ENCODE measurements around the gene MCTP2. TPM values are rescaled to one million over a fixed set of nuclear protein-coding genes. Genes with fewer than 3 reads are reported as not detected.

Gene MCTP2
- total RNA-seq, 1 experiment from 2014 or later, result 1.3 TPM

DNA sequence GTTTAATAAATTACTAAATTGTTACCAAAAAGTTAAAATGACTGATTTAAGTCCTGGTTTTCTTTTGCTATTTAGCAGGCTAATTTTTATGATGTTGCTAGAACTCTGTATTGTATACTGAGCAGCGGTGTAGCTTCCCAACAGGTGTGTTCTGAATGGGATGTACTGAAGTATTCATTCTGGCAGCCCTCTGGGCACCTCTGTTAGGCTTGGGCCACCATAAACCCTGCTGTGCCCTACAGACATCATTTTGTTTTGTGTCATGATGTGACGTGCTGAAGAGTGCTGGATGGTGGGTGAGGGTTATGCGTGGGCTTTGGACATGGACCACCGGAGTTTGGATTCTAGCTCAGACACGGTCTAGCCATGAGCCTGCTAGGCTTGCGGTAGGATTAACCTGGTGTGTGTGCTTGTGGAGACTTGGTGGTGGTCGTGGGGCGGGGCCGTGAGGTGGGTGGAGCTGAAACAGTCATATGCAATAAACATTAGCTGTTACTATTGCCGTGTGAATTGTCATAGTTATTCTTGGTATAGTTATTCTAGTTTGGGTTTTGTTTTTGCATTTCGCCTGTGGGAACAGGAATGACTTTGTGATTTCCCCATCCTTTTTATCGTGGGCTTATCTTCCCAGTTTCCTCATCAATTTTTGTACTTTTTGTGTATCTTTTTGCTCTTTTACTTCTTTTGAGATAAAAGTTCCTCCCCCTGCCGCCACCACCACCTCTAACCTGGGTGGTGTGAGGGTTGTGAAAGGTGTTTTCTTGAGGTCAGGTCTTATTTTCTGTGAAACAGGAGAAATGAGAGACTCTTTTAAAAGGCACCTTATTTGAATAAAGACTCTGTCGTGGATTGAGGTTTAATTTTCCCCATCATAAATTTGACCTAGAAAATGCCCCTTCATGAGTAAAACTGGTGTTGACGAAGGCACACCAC lies 93.7 kb downstream of the MCTP2 start:
- H3K27me3 Mint-ChIP-seq (ENCODE audit: low read depth), result no peaks in the 10 kb centered on the region
- Histone ChIP-seq H2AK5ac (ENCODE audit: insufficient read length, low read length) (no peak overlapping the region), H2BK5ac (ENCODE audit: insufficient read length, low read length) (no peak overlapping the region), H2AFZ (ENCODE audit: low read length) (no peak overlapping the region), H3K4me1 (ENCODE audit: insufficient read depth, low read length) (no peaks in the 10 kb centered on the region), H4K8ac (replicated peaks; ENCODE audit: insufficient read length, low read depth, low read length) (no peak overlapping the region), H2BK20ac (ENCODE audit: low read depth, low read length, poor library complexity, severe bottlenecking) (no peak overlapping the region), H4K91ac (ENCODE audit: insufficient read length, low read depth, low read length) (no peak overlapping the region), H3K27me3 (ENCODE audit: insufficient read depth, low read length) (no peaks in the 10 kb centered on the region), H3K23me2 (ENCODE audit: insufficient read length, low read depth, low read length, poor library complexity, severe bottlenecking) (no peaks in the 10 kb centered on the region), H3K14ac (ENCODE audit: insufficient read depth, low read length) (no peak overlapping the region), H3K27ac (ENCODE audit: insufficient read length, low read depth, low read length) (no peak overlapping the region), H3T11ph (ENCODE audit: low read length) (no peak overlapping the region), H2BK120ac (ENCODE audit: low read depth, low read length, poor library complexity, severe bottlenecking) (no peak overlapping the region), H4K20me1 (ENCODE audit: control insufficient read depth, insufficient read depth, insufficient read length) (no peaks in the 10 kb centered on the region), H3K79me1 (ENCODE audit: insufficient read depth, low read depth, low read length, poor library complexity, severe bottlenecking) (no peaks in the 10 kb centered on the region), H3K79me2 (ENCODE audit: insufficient read depth, low read length) (no peaks in the 10 kb centered on the region), H3K9me3 (ENCODE audit: control insufficient read depth, low read depth, low read length) (no peaks in the 10 kb centered on the region), H2BK12ac (ENCODE audit: insufficient read length, low read depth, low read length) (no peak overlapping the region), H3K23ac (ENCODE audit: insufficient read length, low read depth, low read length) (no peak overlapping the region), H3K4me2 (ENCODE audit: insufficient read depth, insufficient read length, low read length) (no peak overlapping the region), H3K56ac (ENCODE audit: insufficient read length, low read depth, low read length) (no peak overlapping the region), H2BK15ac (ENCODE audit: low read depth, low read length) (no peak overlapping the region), H3K18ac (ENCODE audit: insufficient read length, low read depth, low read length) (no peak overlapping the region), H3K4ac (ENCODE audit: low read depth, low read length) (no peak overlapping the region), H4K5ac (ENCODE audit: insufficient read length, low read depth, low read length) (no peak overlapping the region), H3K9ac (ENCODE audit: extremely low read depth, insufficient read length, low read length) (no peak overlapping the region)
- no peak for DNase-seq
- peaks cover 4 to 11% of the 10 kb centered on the region in 2 experiments; a peak in 2 of 4 replicates for H3K4me1 Mint-ChIP-seq
- H3K9me3 Mint-ChIP-seq, result no peaks in the 10 kb centered on the region; a peak in 1 of 5 replicates
- H3K27ac Mint-ChIP-seq, result no peak overlapping the region; a peak in 1 of 7 replicates
- TF ChIP-seq, protein P1, sequence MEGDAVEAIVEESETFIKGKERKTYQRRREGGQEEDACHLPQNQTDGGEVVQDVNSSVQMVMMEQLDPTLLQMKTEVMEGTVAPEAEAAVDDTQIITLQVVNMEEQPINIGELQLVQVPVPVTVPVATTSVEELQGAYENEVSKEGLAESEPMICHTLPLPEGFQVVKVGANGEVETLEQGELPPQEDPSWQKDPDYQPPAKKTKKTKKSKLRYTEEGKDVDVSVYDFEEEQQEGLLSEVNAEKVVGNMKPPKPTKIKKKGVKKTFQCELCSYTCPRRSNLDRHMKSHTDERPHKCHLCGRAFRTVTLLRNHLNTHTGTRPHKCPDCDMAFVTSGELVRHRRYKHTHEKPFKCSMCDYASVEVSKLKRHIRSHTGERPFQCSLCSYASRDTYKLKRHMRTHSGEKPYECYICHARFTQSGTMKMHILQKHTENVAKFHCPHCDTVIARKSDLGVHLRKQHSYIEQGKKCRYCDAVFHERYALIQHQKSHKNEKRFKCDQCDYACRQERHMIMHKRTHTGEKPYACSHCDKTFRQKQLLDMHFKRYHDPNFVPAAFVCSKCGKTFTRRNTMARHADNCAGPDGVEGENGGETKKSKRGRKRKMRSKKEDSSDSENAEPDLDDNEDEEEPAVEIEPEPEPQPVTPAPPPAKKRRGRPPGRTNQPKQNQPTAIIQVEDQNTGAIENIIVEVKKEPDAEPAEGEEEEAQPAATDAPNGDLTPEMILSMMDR (conservative IDR thresholded peaks at IDR 0.05), result no peak
- H3K36me3 Mint-ChIP-seq (ENCODE audit: insufficient read depth in 1 of 3, low read depth in 3 of 3), result peaks cover 0 to 2% (median 0%) of the 10 kb centered on the region in 3 experiments; a peak in 1 of 7 replicates
- no CpG with 5 or more reads among the region's 15 CpGs for WGBS (ENCODE audit: extremely low coverage, insufficient read length, low lambda C conversion rate)
- H3K4me3 Mint-ChIP-seq, result no peak overlapping the region

All from H9 (cell line).